Naive thymus-derived CD4-positive, alpha-beta T cell (primary cell): Measurements from ENCODE around the gene FAM43A. TPM values are rescaled to one million over a fixed set of nuclear protein-coding genes. Genes with fewer than 3 reads are reported as not detected.
A peak's percentile ranks its signal among the peaks of the same experiment; 100 is the strongest.

Experiments used
- ATAC-seq: fragments of 150-1000 bp; cut with Tn5 transposase; 2 replicates; pipeline ENCODE4 v1.10.0; 2021; ENCODE audit warnings: mild to moderate bottlenecking, moderate library complexity
- CTCF ChIA-PET: fragments of 350-600 bp; sonication (Branson Sonifier 250); formaldehyde crosslinking; loops from one replicate; lab custom pipeline; 2021; ENCODE audit warnings: antibody characterized with exemption; lab: Charles Lee
- POLR2A ChIA-PET: fragments of 350-600 bp; sonication (Branson Sonifier 250); formaldehyde crosslinking; loops from one replicate; lab custom pipeline; 2021; ENCODE audit warnings: antibody characterized with exemption, inconsistent platforms; lab: Charles Lee
- DNase-seq, 9 donors: peaks; one replicate each; pipeline versions ENCODE4 v3.0.0 to v3.0.0-alpha.2; 2020 to 2022; ENCODE audit warnings: mixed read lengths in 1 of 9
- H3K27ac ChIP-seq: one replicate; pipeline ENCODE4 v1.7.0; 2013; ENCODE audit warnings: mild to moderate bottlenecking, low read depth, low read length, moderate library complexity
- H3K27me3 ChIP-seq, 2 donors: one replicate each; pipeline ENCODE4 v1.7.0; 2013; ENCODE audit warnings: low read length in 2 of 2, mild to moderate bottlenecking in 2 of 2, moderate library complexity in 2 of 2; ENCODE audit not compliant: control insufficient read depth in 2 of 2, insufficient read depth in 2 of 2
- H3K36me3 ChIP-seq, 3 experiments: 1 replicate in 2 of 3; 2 replicates in 1 of 3; pipeline ENCODE4 v1.7.0; 2013; ENCODE audit warnings: low read length in 3 of 3, mild to moderate bottlenecking in 3 of 3, moderate library complexity in 1 of 3; ENCODE audit not compliant: insufficient read depth in 3 of 3, control insufficient read depth in 2 of 3
- H3K4me1 ChIP-seq, 2 donors: one replicate each; pipeline ENCODE4 v1.7.0; 2013; ENCODE audit warnings: low read length in 2 of 2, mild to moderate bottlenecking in 2 of 2, moderate library complexity in 1 of 2; ENCODE audit not compliant: control insufficient read depth in 2 of 2, insufficient read depth in 2 of 2
- H3K4me3 ChIP-seq: 2 replicates; pipeline ENCODE4 v1.7.0; 2013; ENCODE audit warnings: mild to moderate bottlenecking, low read length
- H3K9me3 ChIP-seq, 3 experiments: 1 replicate in 2 of 3; 2 replicates in 1 of 3; pipeline ENCODE4 v1.7.0; 2013; ENCODE audit warnings: low read length in 3 of 3; ENCODE audit not compliant: control insufficient read depth in 2 of 3
- H3K27ac Mint-ChIP-seq, 9 donors: one replicate each; pipeline ENCODE4 v1.8.0; 2020 to 2022; ENCODE audit warnings: mixed read lengths in 9 of 9, mild to moderate bottlenecking in 8 of 9, moderate library complexity in 5 of 9, inconsistent platforms in 2 of 9
- H3K27me3 Mint-ChIP-seq, 5 donors: one replicate each; pipeline ENCODE4 v1.8.0; 2021 to 2022; ENCODE audit warnings: mixed read lengths in 5 of 5, mild to moderate bottlenecking in 1 of 5
- H3K36me3 Mint-ChIP-seq, 5 donors: one replicate each; pipeline ENCODE4 v1.8.0; 2020 to 2022; ENCODE audit warnings: mixed read lengths in 5 of 5, mild to moderate bottlenecking in 3 of 5, inconsistent platforms in 1 of 5
- H3K4me1 Mint-ChIP-seq, 7 donors: one replicate each; pipeline ENCODE4 v1.8.0; 2020 to 2022; ENCODE audit warnings: mixed read lengths in 7 of 7, mild to moderate bottlenecking in 3 of 7, inconsistent platforms in 1 of 7
- H3K4me3 Mint-ChIP-seq, 10 donors: one replicate each; pipeline ENCODE4 v1.8.0; 2020 to 2022; ENCODE audit warnings: mild to moderate bottlenecking in 10 of 10, mixed read lengths in 10 of 10, moderate library complexity in 6 of 10, inconsistent platforms in 2 of 10
- H3K9me3 Mint-ChIP-seq, 11 donors: one replicate each; pipeline ENCODE4 v1.8.0; 2020 to 2022; ENCODE audit warnings: mixed read lengths in 11 of 11, mild to moderate bottlenecking in 4 of 11, inconsistent platforms in 1 of 11, moderate library complexity in 1 of 11
- intact Hi-C, 2 donors: fragments of 100-400 bp; cut with micrococcal nuclease; formaldehyde crosslinking; loops; one replicate each; pipeline ENCODE4 v1.15.1; 2023
- polyA plus RNA-seq, 2 donors: library from polyadenylated mRNA; unstranded; fragments of 300-500 nt; fragmentation: Illumina TruSeq; gene quantifications; one replicate each; pipeline ENCODE4 v1.2.3, GENCODE V29; 2021
- total RNA-seq, 6 experiments: library from RNA in 5 of 6; stranded (reverse) in 5 of 6; gene quantifications; 1 replicate in 5 of 6; 2 replicates in 1 of 6; pipeline ENCODE4 v1.2.3 and lab custom pipeline; 2021 to 2026

The FAM43A gene
- total and polyA plus RNA-seq, 7 experiments from 2014 or later = 1.3 to 5.2 (median 3.5) TPM

- intact Hi-C loops = no loop called here
- ChIA-PET POLR2A (no interaction called here), CTCF (no interaction called here)
- H3K36me3 ChIP-seq = no peaks in the 10 kb centered on the region
- peaks cover 14 to 27% (median 21%) of the 10 kb centered on the region in 5 donors for H3K27me3 Mint-ChIP-seq
- DNase-seq (no peak), ATAC-seq (no peak)
- no peak overlapping the region for H3K4me3 ChIP-seq
- no peak overlapping the region for H3K27ac Mint-ChIP-seq
- peaks cover 0 to 2% (median 0%) of the 10 kb centered on the region in 7 donors for H3K4me1 Mint-ChIP-seq
- H3K36me3 Mint-ChIP-seq = no peaks in the 10 kb centered on the region
- no peak overlapping the region for H3K4me3 Mint-ChIP-seq
- H3K9me3 ChIP-seq = no peaks in the 10 kb centered on the region
- H3K27me3 ChIP-seq = no peaks in the 10 kb centered on the region
- H3K27ac ChIP-seq = no peak overlapping the region
- H3K4me1 ChIP-seq = no peaks in the 10 kb centered on the region
- H3K9me3 Mint-ChIP-seq = peaks cover 0 to 2% (median 0%) of the 10 kb centered on the region in 11 donors
Observed at GRCh38 chr3:194728986-194729385, 43.3 kb downstream of the FAM43A start.

DNA sequence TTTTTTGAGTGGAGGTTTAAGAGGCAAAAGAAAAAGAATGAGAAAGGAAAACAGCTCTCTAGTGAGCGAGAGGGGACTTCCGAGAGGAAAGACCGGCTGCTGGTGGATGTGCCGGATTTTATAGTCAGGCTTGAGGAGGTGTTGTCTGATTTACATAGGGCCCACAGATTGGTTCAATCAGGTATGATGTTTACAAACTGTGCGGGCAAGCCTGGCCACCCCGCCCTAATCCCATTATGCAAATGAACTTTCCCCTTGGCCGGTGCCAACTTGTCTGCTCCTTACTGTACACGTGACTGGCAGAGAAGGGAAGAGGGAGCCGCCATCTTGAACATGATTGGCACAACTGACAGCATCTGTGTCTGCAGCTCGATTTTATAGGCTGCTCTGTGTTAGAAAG, 44.7 kb downstream of the FAM43A start:
- Histone ChIP-seq H3K4me1 (no peaks in the 10 kb centered on the region), H3K9me3 (no peaks in the 10 kb centered on the region), H3K27ac (no peak overlapping the region), H3K4me3 (no peak overlapping the region), H3K36me3 (no peaks in the 10 kb centered on the region), H3K27me3 (no peaks in the 10 kb centered on the region)
- intact Hi-C loops = no loop called here
- Mint-ChIP-seq H3K36me3 (no peaks in the 10 kb centered on the region), H3K27me3 (peaks cover 19 to 31% (median 24%) of the 10 kb centered on the region in 5 donors), H3K4me3 (no peak overlapping the region), H3K9me3 (peaks cover 0 to 6% (median 1%) of the 10 kb centered on the region in 11 donors), H3K27ac (no peak overlapping the region), H3K4me1 (peaks cover 0 to 2% (median 0%) of the 10 kb centered on the region in 7 donors)
- ChIA-PET POLR2A (no interaction called here), CTCF (no interaction called here)
- DNase-seq (no peak), ATAC-seq (no peak)

DNA sequence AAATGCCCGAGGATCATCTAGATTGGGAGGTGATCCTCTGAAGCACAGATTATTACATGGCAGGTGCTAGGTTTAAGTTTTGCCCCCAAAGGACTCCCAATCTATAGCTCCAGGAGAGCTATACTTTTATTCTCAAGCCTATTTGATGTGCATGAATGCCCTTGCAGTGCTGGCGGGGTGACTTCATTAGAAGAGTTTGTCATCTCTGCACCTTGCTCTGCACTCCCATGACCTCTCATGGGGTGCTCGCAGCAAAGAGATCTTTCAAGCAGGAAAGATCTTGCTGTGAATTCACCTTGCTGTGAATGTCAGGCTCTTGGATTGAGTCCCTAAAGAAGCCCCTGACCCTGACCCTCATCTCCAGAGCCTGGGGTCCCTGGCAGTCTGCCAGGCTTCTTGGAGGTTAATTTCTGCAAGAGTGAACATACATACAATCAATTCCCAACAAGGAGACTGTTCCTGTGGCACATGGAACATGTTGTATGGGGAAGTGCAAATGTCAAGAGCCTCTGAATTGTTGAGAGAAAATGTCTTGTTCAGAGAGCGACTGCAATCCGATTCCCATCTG, 45.9 kb downstream of the FAM43A start:
- intact Hi-C loops = no loop called here
- Mint-ChIP-seq H3K27me3 (peaks cover 19 to 31% (median 24%) of the 10 kb centered on the region in 5 donors), H3K4me3 (no peak overlapping the region), H3K27ac (no peak overlapping the region), H3K36me3 (no peaks in the 10 kb centered on the region), H3K4me1 (no peaks in the 10 kb centered on the region), H3K9me3 (peaks cover 0 to 9% (median 2%) of the 10 kb centered on the region in 11 donors)
- H3K4me3 ChIP-seq = no peak overlapping the region
- H3K9me3 ChIP-seq = no peaks in the 10 kb centered on the region
- DNase-seq (no peak), ATAC-seq (no peak)
- ChIA-PET CTCF (no interaction called here), POLR2A (no interaction called here)
- peaks cover 0 to 8% of the 10 kb centered on the region in 2 donors for H3K4me1 ChIP-seq
- H3K36me3 ChIP-seq = no peaks in the 10 kb centered on the region
- no peaks in the 10 kb centered on the region for H3K27me3 ChIP-seq
- no peak overlapping the region for H3K27ac ChIP-seq

- intact Hi-C loops = no loop called here
- no peak overlapping the region for H3K27ac Mint-ChIP-seq
- no peak overlapping the region for H3K4me3 Mint-ChIP-seq
Observed at GRCh38 chr3:194732617-194733016, 46.9 kb downstream of the FAM43A start.

DNA sequence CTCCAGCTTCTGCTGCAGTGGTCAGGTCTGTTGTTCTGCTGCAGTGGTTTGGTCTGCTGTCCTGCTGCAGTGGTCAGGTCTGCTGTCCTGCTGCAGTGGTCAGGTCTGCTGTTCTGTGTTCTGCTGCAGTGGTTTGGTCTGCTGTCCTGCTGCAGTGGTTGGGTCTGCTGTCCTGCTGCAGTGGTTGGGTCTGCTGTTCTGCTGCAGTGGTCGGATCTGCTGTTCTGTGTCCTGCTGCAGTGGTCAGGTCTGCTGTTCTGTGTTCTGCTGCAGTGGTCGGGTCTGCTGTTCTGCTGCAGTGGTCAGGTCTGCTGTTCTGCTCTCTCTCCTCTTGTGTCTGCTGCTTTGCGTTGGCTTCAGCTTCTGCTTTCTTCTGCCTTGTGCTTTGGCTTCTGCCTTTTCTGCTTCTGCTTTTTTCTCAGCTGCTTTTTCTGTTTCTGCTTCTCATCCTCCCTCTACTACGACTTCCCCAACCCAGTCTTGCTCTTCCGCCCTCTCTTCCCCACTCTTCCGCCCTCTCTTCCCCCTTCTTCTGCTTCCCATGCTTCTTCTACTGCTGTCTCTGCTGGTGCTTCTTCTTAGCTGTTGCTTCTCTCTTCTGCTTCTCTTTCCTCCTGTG, 50.7 kb downstream of the FAM43A start:
- ChIA-PET CTCF (no interaction called here), POLR2A (no interaction called here)
- intact Hi-C loops = no loop called here
- H3K4me1 Mint-ChIP-seq = no peaks in the 10 kb centered on the region
- peaks cover 0 to 9% (median 1%) of the 10 kb centered on the region in 11 donors for H3K9me3 Mint-ChIP-seq
- H3K36me3 Mint-ChIP-seq = no peaks in the 10 kb centered on the region
- Histone ChIP-seq H3K27me3 (peaks cover 0 to 3% of the 10 kb centered on the region in 2 donors), H3K9me3 (no peaks in the 10 kb centered on the region), H3K36me3 (no peaks in the 10 kb centered on the region), H3K4me1 (peaks cover 0 to 8% of the 10 kb centered on the region in 2 donors), H3K27ac (no peak overlapping the region), H3K4me3 (no peak overlapping the region)
- no peak overlapping the region for H3K4me3 Mint-ChIP-seq
- ATAC-seq (peak; percentile 67), DNase-seq (peak in 2 of 9 donors; percentile 5 to 6)
- H3K27ac Mint-ChIP-seq = no peak overlapping the region
- peaks cover 13 to 22% (median 16%) of the 10 kb centered on the region in 5 donors for H3K27me3 Mint-ChIP-seq

More at GRCh38 chr3:194732617-194733016, 46.9 kb downstream of the FAM43A start:
- H3K4me1 Mint-ChIP-seq = no peaks in the 10 kb centered on the region
- peaks cover 19 to 31% (median 24%) of the 10 kb centered on the region in 5 donors for H3K27me3 Mint-ChIP-seq
- Histone ChIP-seq H3K4me3 (no peak overlapping the region), H3K27me3 (no peaks in the 10 kb centered on the region), H3K36me3 (no peaks in the 10 kb centered on the region), H3K4me1 (peaks cover 0 to 8% of the 10 kb centered on the region in 2 donors), H3K27ac (no peak overlapping the region), H3K9me3 (no peaks in the 10 kb centered on the region)
- ChIA-PET CTCF (no interaction called here), POLR2A (no interaction called here)
- H3K9me3 Mint-ChIP-seq = peaks cover 0 to 9% (median 2%) of the 10 kb centered on the region in 11 donors
- no peak for ATAC-seq
- DNase-seq = no peak
- H3K36me3 Mint-ChIP-seq = no peaks in the 10 kb centered on the region

DNA sequence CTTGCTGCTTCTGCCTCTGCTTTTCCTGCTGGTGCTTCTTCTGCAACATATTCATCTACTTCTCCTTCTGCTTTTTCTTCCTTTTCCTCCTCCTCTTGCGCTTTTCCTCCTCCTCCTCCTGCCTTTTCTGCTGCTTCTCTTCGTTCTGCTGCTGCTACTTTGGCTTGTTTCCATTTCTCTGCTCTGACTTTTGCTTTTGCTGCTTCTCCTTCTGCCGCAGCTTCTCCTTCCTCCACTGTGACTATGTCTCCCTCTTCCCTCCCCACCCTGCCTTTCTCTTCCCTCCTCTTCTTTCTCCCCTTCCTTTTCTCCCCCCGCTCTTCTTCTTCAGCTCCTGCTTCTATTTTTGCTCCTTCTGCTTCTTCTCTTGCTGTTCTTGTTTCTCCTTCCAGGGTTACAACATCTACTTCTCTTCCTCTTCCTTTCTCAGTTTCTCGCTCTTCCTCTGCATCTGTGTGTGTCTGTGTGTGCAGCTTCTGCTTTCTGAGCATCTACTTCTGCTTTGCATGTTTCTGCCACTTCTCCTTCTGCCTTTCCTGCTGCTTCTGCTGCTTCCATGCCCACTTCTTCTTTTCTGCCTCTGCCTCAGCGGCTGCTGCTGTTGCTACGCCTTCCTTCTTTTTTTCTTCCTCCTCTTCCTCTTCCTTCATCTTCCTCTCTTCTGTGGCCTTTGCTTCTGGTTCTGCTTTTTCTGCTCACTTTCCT, 51.4 kb downstream of the FAM43A start:
- Histone ChIP-seq H3K27me3 (peaks cover 0 to 3% of the 10 kb centered on the region in 2 donors), H3K4me1 (peaks cover 0 to 8% of the 10 kb centered on the region in 2 donors), H3K36me3 (no peaks in the 10 kb centered on the region), H3K27ac (no peak overlapping the region), H3K9me3 (no peaks in the 10 kb centered on the region), H3K4me3 (no peak overlapping the region)
- Mint-ChIP-seq H3K36me3 (no peaks in the 10 kb centered on the region), H3K27me3 (peaks cover 9 to 18% (median 15%) of the 10 kb centered on the region in 5 donors), H3K4me3 (no peak overlapping the region), H3K9me3 (peaks cover 0 to 9% (median 1%) of the 10 kb centered on the region in 11 donors), H3K27ac (no peak overlapping the region), H3K4me1 (no peaks in the 10 kb centered on the region)
- ATAC-seq (peak; percentile 86), DNase-seq (no peak)
- POLR2A ChIA-PET = interaction anchor here (0.6 kb wide), 1 partner anchor 29 kb away, joined by 3 read pairs; no protein-coding TSS in a partner anchor
- intact Hi-C loops = no loop called here
- CTCF ChIA-PET = no interaction called here
